ENCODE measurements around the gene AGFG2. TPM values are rescaled to one million over a fixed set of nuclear protein-coding genes. Genes with fewer than 3 reads are reported as not detected.
A peak's percentile ranks its signal among the peaks of the same experiment; 100 is the strongest.

The AGFG2 gene
- total RNA-seq, 4 donors from 2014 or later = 47.1 to 62.7 (median 58.6) TPM

- H3K4me3 ChIP-seq (ENCODE audit: low read depth, poor library complexity, severe bottlenecking) = no peak overlapping the region
- intact Hi-C loops (cut with DNase I; ENCODE audit: low total_unique reads) = no loop called here
- TF ChIP-seq CTCF (IDR thresholded peaks at IDR 0.05) (no peak), POLR2A (IDR thresholded peaks at IDR 0.05) (no peak)
- WGBS, 2 donors = 81 to 90% methylated on average over 8 of the region's 8 CpGs
- no peak for DNase-seq (ENCODE audit: low spot score in 2 of 2)
Observed at GRCh38 chr7:100607111-100607510, 68.1 kb downstream of the AGFG2 start.

GRCh38 chr7:100609958-100610357 is 71.0 kb downstream of the AGFG2 start:
- DNase-seq (ENCODE audit: low spot score in 2 of 2) = no peak
- intact Hi-C loops (cut with DNase I; ENCODE audit: low total_unique reads) = no loop called here
- no peak for TF ChIP-seq CTCF (IDR thresholded peaks at IDR 0.05)
- TF ChIP-seq POLR2A (IDR thresholded peaks at IDR 0.05) = no peak
- WGBS, 2 donors = 93 to 94% methylated on average over 5 of the region's 5 CpGs
- no peak overlapping the region for H3K4me3 ChIP-seq (ENCODE audit: low read depth, poor library complexity, severe bottlenecking)

- intact Hi-C loops (cut with DNase I; ENCODE audit: low total_unique reads) = no loop called here
- DNase-seq (ENCODE audit: low spot score in 2 of 2) = peak; percentile 100
- WGBS, 2 donors = 0% methylated on average over 40 to 53 of the region's 61 CpGs
- TF ChIP-seq POLR2A (IDR thresholded peaks at IDR 0.05) (peak in 1 of 2 donors; percentile 64), CTCF (IDR thresholded peaks at IDR 0.05) (no peak)
- peak within 1 kb of the TSS; percentile 47 for H3K4me3 ChIP-seq (ENCODE audit: low read depth, poor library complexity, severe bottlenecking)
Observed at GRCh38 chr7:100611983-100612729, 73.2 kb downstream of the AGFG2 start, which contains the start of gene MOSPD3. TSS of gene MOSPD3 (plus strand) at chr7:100612540. CDS start at chr7:100612792, 252 bp downstream.

- no peak for DNase-seq (ENCODE audit: low spot score in 2 of 2)
- H3K4me3 ChIP-seq (ENCODE audit: low read depth, poor library complexity, severe bottlenecking) = peak overlapping the region; percentile 47
- intact Hi-C loops (cut with DNase I; ENCODE audit: low total_unique reads) = no loop called here
- no peak for TF ChIP-seq POLR2A (IDR thresholded peaks at IDR 0.05)
- no peak for TF ChIP-seq CTCF (IDR thresholded peaks at IDR 0.05)
- WGBS, 2 donors = 4 to 10% methylated on average over 13 to 24 of the region's 29 CpGs
Observed at GRCh38 chr7:100612730-100613390, 73.9 kb downstream of the AGFG2 start.

- intact Hi-C loops (cut with DNase I; ENCODE audit: low total_unique reads) = no loop called here
- WGBS, 2 donors = 89 to 91% methylated on average over 13 of the region's 13 CpGs
- no peak overlapping the region for H3K4me3 ChIP-seq (ENCODE audit: low read depth, poor library complexity, severe bottlenecking)
- no peak for DNase-seq (ENCODE audit: low spot score in 2 of 2)
- TF ChIP-seq CTCF (IDR thresholded peaks at IDR 0.05) = no peak
- TF ChIP-seq POLR2A (IDR thresholded peaks at IDR 0.05) = no peak
Observed at GRCh38 chr7:100613412-100614175, 74.6 kb downstream of the AGFG2 start.

All from lower leg skin (tissue), 4 donors.